PC-3 (cell line): ENCODE results near the gene FNBP1L. TPM values are rescaled to one million over a fixed set of nuclear protein-coding genes. Genes with fewer than 3 reads are reported as not detected.

ENCODE experiments used
- ATAC-seq: fragments of 200-7000 bp; cut with Tn5 transposase; 2 replicates; pipeline ENCODE4 v1.9.1; 2020; ENCODE audit warnings: mild to moderate bottlenecking, moderate library complexity
- BruUV-seq: library from RNA; stranded (reverse); fragments of 400-500 nt; replicated peaks from 2 replicates; lab custom pipeline; 2021; lab: Mats Ljungman, UMichigan
- CTCF ChIA-PET: fragments of 300-600 bp; sonication (Branson Sonifier 250); formaldehyde crosslinking; loops from one replicate; lab custom pipeline; 2022; ENCODE audit warnings: antibody characterized with exemption; lab: Charles Lee
- POLR2A ChIA-PET: fragments of 300-600 bp; sonication (Branson Sonifier 250); formaldehyde crosslinking; loops from one replicate; lab custom pipeline; 2022; ENCODE audit warnings: antibody characterized with exemption; ENCODE audit not compliant: unreplicated experiment; lab: Charles Lee
- DNase-seq: peaks from one replicate; pipeline ENCODE4 v3.0.0-alpha.2; 2015
- H2AFZ ChIP-seq: fragments of 300-600 bp; sonication (generic); 2 replicates; pipeline ENCODE4 v1.6.0; 2016; ENCODE audit warnings: antibody characterized with exemption, low read length
- H3F3A ChIP-seq: fragments of 300-600 bp; sonication (generic); one replicate; pipeline ENCODE4 v1.6.0; 2017; ENCODE audit warnings: antibody characterized with exemption, low read length, control low read depth, mild to moderate bottlenecking; ENCODE audit not compliant: unreplicated experiment
- H3K27ac ChIP-seq: fragments of 300-600 bp; sonication (generic); 2 replicates; pipeline ENCODE4 v1.5.1; 2016; ENCODE audit warnings: mild to moderate bottlenecking, low read length
- H3K27me3 ChIP-seq: fragments of 300-600 bp; sonication (generic); 2 replicates; pipeline ENCODE4 v1.6.1; 2016; ENCODE audit warnings: low read length, mixed read lengths
- H3K36me3 ChIP-seq: fragments of 300-600 bp; sonication (generic); 2 replicates; pipeline ENCODE4 v1.6.1; 2016; ENCODE audit warnings: low read depth, mixed run types, low read length, mixed read lengths
- H3K4me1 ChIP-seq: fragments of 300-600 bp; sonication (generic); 2 replicates; pipeline ENCODE4 v1.5.1; 2016; ENCODE audit warnings: low read length; ENCODE audit not compliant: insufficient read depth
- H3K4me2 ChIP-seq: fragments of 300-600 bp; sonication (generic); 2 replicates; pipeline ENCODE4 v1.6.0; 2016; ENCODE audit warnings: low read length
- H3K4me3 ChIP-seq: fragments of 300-600 bp; sonication (generic); 2 replicates; pipeline ENCODE4 v1.5.1; 2016; ENCODE audit warnings: mild to moderate bottlenecking, low read length, mixed read lengths
- H3K79me2 ChIP-seq: fragments of 300-600 bp; sonication (generic); 2 replicates; pipeline ENCODE4 v1.6.1; 2017; ENCODE audit warnings: low read length, mixed read lengths
- H3K9ac ChIP-seq: fragments of 300-600 bp; sonication (generic); 2 replicates; pipeline ENCODE4 v1.6.0; 2016; ENCODE audit warnings: mild to moderate bottlenecking, low read length
- H3K9me2 ChIP-seq: fragments of 300-600 bp; sonication (generic); replicated peaks from 2 replicates; pipeline ENCODE4 v1.6.1; 2016; ENCODE audit warnings: mixed run types, low read length, mixed read lengths
- H3K9me3 ChIP-seq: fragments of 300-600 bp; sonication (generic); 2 replicates; pipeline ENCODE4 v1.6.1; 2016; ENCODE audit warnings: low read length, mixed read lengths
- H4K20me1 ChIP-seq: fragments of 300-600 bp; sonication (generic); 2 replicates; pipeline ENCODE4 v1.6.1; 2016; ENCODE audit warnings: low read length, mixed read lengths
- EZH2 ChIP-seq: fragments of 300-600 bp; sonication (generic); IDR thresholded peaks from one replicate; pipeline ENCODE4 v1.6.1; 2017; ENCODE audit warnings: antibody characterized with exemption, mild to moderate bottlenecking, low read length; ENCODE audit not compliant: unreplicated experiment
- EZH2phosphoT487 ChIP-seq: fragments of 300-600 bp; sonication (generic); IDR thresholded peaks from 2 replicates; pipeline ENCODE4 v1.6.1; 2018; ENCODE audit warnings: mild to moderate bottlenecking, antibody characterized with exemption, low read length, borderline replicate concordance
- intact Hi-C: fragments of 100-400 bp; cut with micrococcal nuclease; formaldehyde crosslinking; loops from 2 replicates; pipeline ENCODE4 v1.9.0; 2023
- total RNA-seq: library from RNA; depleted of rRNA; stranded (reverse); fragments of >200 nt; gene quantifications from 2 replicates; pipeline ENCODE4 v1.2.3, GENCODE V29; 2014
- TF ChIP-seq, protein P1 (sequence below): fragments of 300-600 bp; sonication (generic); conservative IDR thresholded peaks from 2 replicates; pipeline ENCODE4 v1.5.1; 2017; ENCODE audit warnings: antibody characterized with exemption, low read depth, mild to moderate bottlenecking, low read length

The FNBP1L gene
- total RNA-seq, 1 experiment from 2014 or later = 28.3 TPM

DNA sequence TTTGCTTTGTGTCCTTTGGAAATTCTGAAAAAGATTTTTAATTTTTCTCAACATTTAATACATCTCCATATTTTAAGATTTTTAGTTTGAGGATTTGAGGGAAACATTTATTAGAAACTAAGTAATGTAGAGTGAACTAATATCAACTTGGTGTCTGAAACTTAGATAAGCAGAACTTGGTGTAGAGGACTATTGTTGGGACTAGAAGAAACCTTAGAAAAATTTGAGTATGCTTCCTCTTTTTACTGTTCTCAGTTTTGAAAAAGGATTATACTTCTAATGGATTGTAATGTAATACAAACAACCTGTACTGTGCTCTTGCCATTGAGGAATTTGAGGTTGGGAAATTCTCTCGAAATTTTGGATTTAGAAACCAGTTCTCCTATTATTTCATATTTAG lies 2.4 kb downstream of the FNBP1L start:
- peak overlapping the region; percentile 99 for H3K4me2 ChIP-seq
- peaks cover 71% of the 10 kb centered on the region for H3K79me2 ChIP-seq
- no peaks in the 10 kb centered on the region for H3K9me3 ChIP-seq
- DNase-seq (no peak), ATAC-seq (no peak)
- H3K27me3 ChIP-seq = no peaks in the 10 kb centered on the region
- H3K27ac ChIP-seq = no peak overlapping the region
- no peak overlapping the region for H2AFZ ChIP-seq
- ChIA-PET CTCF (no interaction called here), POLR2A (no interaction called here)
- TF ChIP-seq, protein P1, sequence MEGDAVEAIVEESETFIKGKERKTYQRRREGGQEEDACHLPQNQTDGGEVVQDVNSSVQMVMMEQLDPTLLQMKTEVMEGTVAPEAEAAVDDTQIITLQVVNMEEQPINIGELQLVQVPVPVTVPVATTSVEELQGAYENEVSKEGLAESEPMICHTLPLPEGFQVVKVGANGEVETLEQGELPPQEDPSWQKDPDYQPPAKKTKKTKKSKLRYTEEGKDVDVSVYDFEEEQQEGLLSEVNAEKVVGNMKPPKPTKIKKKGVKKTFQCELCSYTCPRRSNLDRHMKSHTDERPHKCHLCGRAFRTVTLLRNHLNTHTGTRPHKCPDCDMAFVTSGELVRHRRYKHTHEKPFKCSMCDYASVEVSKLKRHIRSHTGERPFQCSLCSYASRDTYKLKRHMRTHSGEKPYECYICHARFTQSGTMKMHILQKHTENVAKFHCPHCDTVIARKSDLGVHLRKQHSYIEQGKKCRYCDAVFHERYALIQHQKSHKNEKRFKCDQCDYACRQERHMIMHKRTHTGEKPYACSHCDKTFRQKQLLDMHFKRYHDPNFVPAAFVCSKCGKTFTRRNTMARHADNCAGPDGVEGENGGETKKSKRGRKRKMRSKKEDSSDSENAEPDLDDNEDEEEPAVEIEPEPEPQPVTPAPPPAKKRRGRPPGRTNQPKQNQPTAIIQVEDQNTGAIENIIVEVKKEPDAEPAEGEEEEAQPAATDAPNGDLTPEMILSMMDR = no peak
- TF ChIP-seq EZH2phosphoT487 (no peak), EZH2 (no peak)
- no peaks in the 10 kb centered on the region for H3K9me2 ChIP-seq
- H3K4me1 ChIP-seq = peaks cover 43% of the 10 kb centered on the region
- H3K36me3 ChIP-seq = no peaks in the 10 kb centered on the region
- H3F3A ChIP-seq = no peaks in the 10 kb centered on the region
- peaks cover 34% of the 10 kb centered on the region for H4K20me1 ChIP-seq
- H3K9ac ChIP-seq = peak overlapping the region; percentile 71; the same call in 1 of the 2 replicates
- intact Hi-C loops = no loop called here
- no TSS peak for BruUV-seq
- peak overlapping the region; percentile 85 for H3K4me3 ChIP-seq

DNA sequence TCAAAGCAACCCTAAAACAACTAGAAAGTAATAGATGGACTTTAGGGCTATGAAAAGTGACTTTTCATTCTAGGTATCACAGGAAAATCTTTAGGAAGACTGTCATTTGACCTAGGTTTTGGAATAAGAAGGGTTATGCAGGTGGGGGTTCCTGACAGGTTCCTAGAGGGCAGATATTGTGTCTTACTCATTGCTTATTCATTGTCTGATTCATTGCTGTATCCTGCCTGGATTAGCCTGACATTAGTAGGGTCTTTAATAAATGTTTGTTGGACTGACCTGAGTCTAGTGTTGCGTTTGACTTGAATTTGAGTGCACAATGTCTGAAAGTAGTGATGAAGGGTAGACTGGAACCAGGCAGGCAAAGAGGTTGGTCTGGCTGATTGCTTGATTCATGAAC lies 6.0 kb downstream of the FNBP1L start:
- BruUV-seq = no TSS peak
- intact Hi-C loops = no loop called here
- Histone ChIP-seq H3K36me3 (no peaks in the 10 kb centered on the region), H3K9ac (no peak overlapping the region), H3K4me3 (no peak overlapping the region; the same call in 1 of the 2 replicates), H3K4me1 (peaks cover 37% of the 10 kb centered on the region), H3K9me2 (no peaks in the 10 kb centered on the region), H3K9me3 (no peaks in the 10 kb centered on the region), H3K79me2 (peaks cover 93% of the 10 kb centered on the region), H2AFZ (no peak overlapping the region), H3K4me2 (peak overlapping the region; percentile 43), H4K20me1 (peaks cover 40% of the 10 kb centered on the region), H3K27me3 (no peaks in the 10 kb centered on the region), H3F3A (no peaks in the 10 kb centered on the region), H3K27ac (0 out of 2 replicates have a peak overlapping the region, but pooled peaks have one; percentile 8)
- CTCF ChIA-PET = no interaction called here
- DNase-seq (peak; percentile 80), ATAC-seq (peak; percentile 79)
- POLR2A ChIA-PET = no interaction called here
- no peak for TF ChIP-seq EZH2
- TF ChIP-seq, protein P1 = no peak
- no peak for TF ChIP-seq EZH2phosphoT487

DNA sequence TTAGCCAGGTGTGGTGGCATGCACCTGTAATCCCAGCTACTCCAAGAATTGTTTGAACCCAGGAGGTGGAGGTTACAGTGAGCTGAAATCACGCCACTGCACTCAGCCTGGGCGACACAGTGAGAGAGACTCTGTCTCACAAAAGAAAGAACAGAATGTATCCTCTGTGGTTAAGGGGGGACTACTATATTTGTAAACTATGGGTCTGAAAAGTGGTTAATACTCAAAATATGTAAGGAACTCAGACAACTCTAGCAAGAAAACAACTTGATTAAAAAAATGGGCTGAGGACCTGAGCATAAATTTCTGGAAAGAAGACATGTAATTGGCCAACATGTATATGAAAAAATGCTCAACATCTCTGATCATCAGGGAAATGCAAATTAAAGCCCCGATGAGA lies 11.2 kb downstream of the FNBP1L start:
- Histone ChIP-seq H3K9me2 (no peaks in the 10 kb centered on the region), H2AFZ (no peak overlapping the region), H3K79me2 (peaks cover 90% of the 10 kb centered on the region), H3K27me3 (no peaks in the 10 kb centered on the region), H3K4me3 (no peak overlapping the region), H3K9ac (no peak overlapping the region), H3K27ac (no peak overlapping the region), H4K20me1 (peaks cover 8% of the 10 kb centered on the region; the same call in 1 of the 2 replicates), H3K36me3 (peaks cover 2% of the 10 kb centered on the region; the same call in 1 of the 2 replicates), H3K9me3 (no peaks in the 10 kb centered on the region), H3F3A (no peaks in the 10 kb centered on the region), H3K4me2 (no peak overlapping the region), H3K4me1 (peaks cover 6% of the 10 kb centered on the region)
- TF ChIP-seq EZH2phosphoT487 (no peak), EZH2 (no peak)
- TF ChIP-seq, protein P1 = no peak
- POLR2A ChIA-PET = no interaction called here
- no TSS peak for BruUV-seq
- no peak for DNase-seq
- ATAC-seq = no peak
- intact Hi-C loops = no loop called here
- CTCF ChIA-PET = no interaction called here
